ENCODE results near the gene TMEM145.
"Not testable (repeated sequence)": the region's sequence is repeated elsewhere in the genome, so short reads cannot be mapped to it uniquely, and the experiment has no call there.

TMEM145 gene

GRCh38 chr19:42313096-42313839, at the start of gene TMEM145:
TSS of gene TMEM145 (plus strand) at chr19:42313309. CDS start at chr19:42313377, 68 bp downstream.
- peak; percentile 73 for DNase-seq (ENCODE audit: low spot score)

DNA sequence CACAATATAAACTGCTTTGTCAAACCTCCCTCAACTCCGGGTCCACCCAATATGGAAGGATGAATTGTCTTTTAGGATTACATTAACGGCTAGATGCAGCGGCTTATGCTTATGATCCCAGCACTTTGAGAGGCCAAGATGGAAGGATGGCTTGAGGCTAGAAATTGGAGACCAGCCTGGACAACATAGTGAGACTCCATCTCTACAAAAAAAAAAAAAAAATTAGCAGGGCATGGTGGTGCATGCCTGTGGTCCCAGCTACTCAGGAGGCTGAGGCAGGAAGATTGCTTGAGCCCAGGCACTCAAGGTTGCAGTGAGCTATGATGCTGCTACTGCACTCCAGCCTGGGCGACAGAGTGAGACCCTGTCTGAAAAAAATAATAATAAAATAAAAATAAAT, 47.0 kb upstream of the TMEM145 start:
- not testable (repeated sequence) for DNase-seq (ENCODE audit: low spot score)

DNA sequence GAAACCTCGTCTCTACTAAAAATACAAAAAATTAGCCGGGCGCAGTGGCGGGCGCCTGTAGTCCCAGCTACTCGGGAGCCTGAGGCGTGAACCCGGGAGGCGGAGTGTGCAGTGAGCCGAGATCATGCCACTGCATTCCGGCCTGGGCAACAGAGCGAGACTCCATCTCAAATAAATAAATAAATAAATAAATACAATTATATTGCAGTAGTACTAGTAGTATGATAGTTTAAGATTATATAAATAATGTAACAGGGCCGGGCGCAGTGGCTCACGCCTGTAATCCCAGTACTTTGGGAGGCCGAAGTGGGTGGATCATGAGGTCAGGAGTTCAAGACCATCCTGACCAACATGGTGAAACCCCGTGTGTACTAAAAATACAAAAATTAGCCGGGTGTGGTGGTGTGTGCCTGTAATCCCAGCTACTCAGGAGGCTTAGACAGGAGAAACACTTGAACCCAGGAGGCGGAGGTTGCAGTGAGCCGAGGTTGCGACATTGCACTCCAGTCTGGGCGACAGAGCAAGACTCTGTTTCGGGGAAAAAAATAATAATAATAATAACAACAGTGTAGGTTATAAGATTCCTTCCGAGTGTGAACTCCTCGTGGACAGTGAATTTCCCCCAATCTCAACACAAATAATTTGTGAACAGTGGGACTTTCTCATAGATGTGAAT, 46.0 kb upstream of the TMEM145 start:
- DNase-seq (ENCODE audit: low spot score), result not testable (repeated sequence)

- no peak for DNase-seq (ENCODE audit: low spot score)
Measured at GRCh38 chr19:42267644-42268141, 45.4 kb upstream of the TMEM145 start.

- DNase-seq (ENCODE audit: low spot score), result peak; percentile 93
Measured at GRCh38 chr19:42268142-42268703, 44.9 kb upstream of the TMEM145 start.

- DNase-seq (ENCODE audit: low spot score), result peak; percentile 94
Measured at GRCh38 chr19:42268704-42269477, 44.2 kb upstream of the TMEM145 start, which contains the start of gene CIC. TSS of gene CIC (plus strand) at chr19:42269252. CDS start at chr19:42271784, 2,532 bp downstream.

DNA sequence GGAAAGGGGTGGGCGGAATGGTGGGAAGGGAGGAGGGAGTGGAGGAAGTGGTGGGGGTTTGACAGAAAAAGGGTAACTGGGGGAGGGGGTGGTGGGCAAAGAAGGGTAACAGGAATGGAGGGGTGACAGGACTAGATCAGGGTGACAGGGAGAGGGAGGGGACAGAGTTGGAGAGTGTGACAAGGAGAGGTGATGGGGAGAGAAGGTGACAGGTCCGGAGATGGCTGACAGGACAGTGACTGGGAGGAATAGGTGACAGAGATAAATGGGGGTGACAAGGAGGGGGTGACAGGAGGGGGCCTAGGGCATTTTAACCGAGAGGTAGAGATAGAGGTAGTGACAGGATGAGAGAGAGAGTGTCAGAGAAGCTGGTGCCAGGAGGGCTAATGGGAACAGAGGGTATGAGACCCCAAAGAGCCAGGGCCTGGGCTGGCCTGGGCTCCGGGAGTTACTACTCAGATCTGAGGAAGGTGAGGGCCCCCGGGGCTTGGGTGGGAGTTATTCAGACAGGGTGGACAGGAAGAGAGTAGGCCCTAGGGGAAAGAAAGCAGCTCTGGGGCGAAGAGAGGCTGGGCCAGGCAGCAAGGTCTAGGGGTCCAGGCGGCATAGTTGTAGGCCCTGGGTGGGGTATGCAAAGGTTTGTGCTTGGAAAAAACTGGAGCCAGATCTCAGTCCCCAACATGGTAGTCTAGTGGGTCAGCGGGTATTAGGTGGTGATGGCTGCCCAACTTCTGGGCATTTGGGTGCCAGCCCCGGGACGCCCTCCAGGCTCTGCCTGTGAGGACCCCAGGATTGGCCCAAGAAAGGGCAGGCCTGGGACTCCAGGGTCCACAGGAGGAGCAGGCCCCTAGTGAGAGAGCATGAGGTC, 43.4 kb upstream of the TMEM145 start:
- no peak for DNase-seq (ENCODE audit: low spot score)

GRCh38 chr19:42270346-42271044, 42.6 kb upstream of the TMEM145 start:
- no peak for DNase-seq (ENCODE audit: low spot score)

DNA sequence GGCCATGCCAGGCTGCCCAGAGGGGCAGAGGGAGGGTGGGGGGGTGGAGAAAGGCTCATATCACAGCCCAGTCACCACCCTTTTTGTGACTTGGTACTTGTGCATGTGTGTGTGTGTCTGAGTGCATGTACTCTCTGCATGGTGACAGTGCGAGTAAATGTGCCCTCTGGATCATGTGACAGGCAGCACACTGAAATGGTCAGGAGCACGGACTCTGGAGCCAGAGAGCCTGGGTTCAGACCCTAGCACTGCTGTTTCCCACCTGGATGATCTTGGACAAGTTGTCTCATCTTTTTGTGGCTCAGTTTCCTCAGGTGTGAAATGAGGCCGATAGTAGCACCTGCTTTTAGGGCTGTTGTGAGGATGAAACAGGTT, 42.1 kb upstream of the TMEM145 start:
- no peak for DNase-seq (ENCODE audit: low spot score)

GRCh38 chr19:42271861-42272534, 41.1 kb upstream of the TMEM145 start:
- no peak for DNase-seq (ENCODE audit: low spot score)

- no peak for DNase-seq (ENCODE audit: low spot score)
Measured at GRCh38 chr19:42272535-42272897, 40.6 kb upstream of the TMEM145 start.

- DNase-seq (ENCODE audit: low spot score), result no peak
Measured at GRCh38 chr19:42272989-42273406, 40.1 kb upstream of the TMEM145 start.

- no peak for DNase-seq (ENCODE audit: low spot score)
Measured at GRCh38 chr19:42273407-42274064, 39.6 kb upstream of the TMEM145 start.

- DNase-seq (ENCODE audit: low spot score), result no peak
Measured at GRCh38 chr19:42274065-42274682, 38.9 kb upstream of the TMEM145 start.

GRCh38 chr19:42275103-42275502, 38.0 kb upstream of the TMEM145 start:
- no peak for DNase-seq (ENCODE audit: low spot score)

- DNase-seq (ENCODE audit: low spot score), result no peak
Measured at GRCh38 chr19:42275517-42275916, 37.6 kb upstream of the TMEM145 start.

DNA sequence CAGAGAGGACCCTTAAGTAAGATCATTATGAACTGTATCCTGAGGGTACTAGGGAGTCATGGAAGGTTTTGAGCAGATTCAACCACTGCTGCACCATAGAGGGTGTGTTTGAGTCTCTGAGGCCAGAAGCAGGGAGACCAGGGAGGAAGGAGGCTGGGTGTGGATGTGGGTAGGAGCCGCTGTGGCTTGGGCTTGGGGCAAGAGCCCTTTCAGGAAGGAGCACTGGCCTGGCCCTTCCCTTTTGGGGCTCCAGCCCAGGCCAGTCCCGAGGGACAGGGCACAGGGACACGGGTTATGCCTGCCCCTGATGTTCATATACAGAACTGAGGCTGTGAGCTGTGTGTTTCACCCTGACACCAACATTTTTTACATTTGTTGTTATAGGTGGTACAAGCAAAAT, 36.8 kb upstream of the TMEM145 start:
- no peak for DNase-seq (ENCODE audit: low spot score)

DNA sequence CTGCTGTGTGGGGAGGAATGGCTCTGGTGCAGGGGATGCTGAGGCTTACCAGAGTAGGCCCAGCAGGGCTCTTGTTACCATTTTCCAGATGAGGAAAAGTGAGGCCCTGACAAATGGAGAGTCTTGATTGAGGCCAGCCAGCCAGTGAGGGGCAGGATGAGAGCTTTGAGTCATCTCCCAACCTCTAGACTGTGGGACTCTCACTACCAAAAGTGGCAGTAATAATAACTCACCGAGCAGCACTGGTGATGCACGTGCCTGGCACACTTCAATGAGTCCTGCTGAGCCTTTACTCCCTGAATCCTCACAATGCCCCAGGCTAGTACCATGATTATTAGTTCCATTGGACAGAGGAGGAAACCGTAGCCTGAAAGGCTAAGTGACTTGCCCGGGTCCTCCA, 36.3 kb upstream of the TMEM145 start:
- no peak for DNase-seq (ENCODE audit: low spot score)

- DNase-seq (ENCODE audit: low spot score), result no peak
Measured at GRCh38 chr19:42277821-42278451, 35.2 kb upstream of the TMEM145 start.

Data from germinal center (tissue), 1 donor.